SK-N-SH (cell line): ENCODE results near the gene TBC1D1. TPM values are rescaled to one million over a fixed set of nuclear protein-coding genes. Genes with fewer than 3 reads are reported as not detected.

Source experiments
- CTCF ChIA-PET: fragments of 300-600, 350-600 bp; formaldehyde crosslinking; extraction: SDS; loops from one replicate; lab custom pipeline; 2021; lab: Yijun Ruan, JAX
- POLR2A ChIA-PET: fragments of 350-600 bp; sonication (Branson Sonifier 250); formaldehyde crosslinking; extraction: SDS; loops from one replicate; lab custom pipeline; 2020; ENCODE audit warnings: antibody characterized with exemption, inconsistent platforms; lab: Yijun Ruan, JAX
- DNase-seq: peaks from one replicate; pipeline ENCODE4 v3.0.0; 2012
- H2AFZ ChIP-seq: fragments of 200-600 bp; sonication (generic); 2 replicates; pipeline ENCODE4 v1.8.1; 2016; ENCODE audit warnings: antibody characterized with exemption, mild to moderate bottlenecking, low read depth
- H3F3A ChIP-seq: fragments of 200-600 bp; sonication (generic); replicated peaks from 2 replicates; pipeline ENCODE3; 2016; ENCODE audit warnings: antibody characterized with exemption, mild to moderate bottlenecking; ENCODE audit not compliant: insufficient read depth
- H3K27ac ChIP-seq, 2 experiments: fragments of 200-500 bp in 1 of 2; fragments of 200-600 bp in 1 of 2; sonication (Bioruptor generic) in 1 of 2; sonication (generic), shearing (Covaris generic) in 1 of 2; 2 replicates each; pipeline versions ENCODE4 v1.5.1 to v1.6.1; 2014 to 2016; ENCODE audit warnings: low read depth in 2 of 2, inconsistent platforms in 1 of 2, low read length in 1 of 2, mild to moderate bottlenecking in 1 of 2, mixed read lengths in 1 of 2
- H3K27me3 ChIP-seq: fragments of 200-600 bp; sonication (generic), shearing (Covaris generic); 2 replicates; pipeline ENCODE4 v1.6.1; 2016; ENCODE audit warnings: mixed run types; ENCODE audit not compliant: insufficient read depth
- H3K36me3 ChIP-seq, 2 experiments: fragments of 200-500 bp in 1 of 2; fragments of 200-600 bp in 1 of 2; sonication (Bioruptor generic) in 1 of 2; sonication (generic) in 1 of 2; replicated peaks in 1 of 2; 2 replicates each; pipeline versions ENCODE3 to v1.5.1; 2014 to 2016; ENCODE audit warnings: low read length in 1 of 2, mild to moderate bottlenecking in 1 of 2; ENCODE audit not compliant: insufficient read depth in 2 of 2, control insufficient read depth in 1 of 2
- H3K4me1 ChIP-seq, 2 experiments: fragments of 200-500 bp in 1 of 2; fragments of 200-600 bp in 1 of 2; sonication (Bioruptor generic) in 1 of 2; sonication (generic), shearing (Covaris generic) in 1 of 2; 2 replicates each; pipeline versions ENCODE4 v1.5.1 to v1.6.1; 2014 to 2016; ENCODE audit warnings: low read depth in 1 of 2, low read length in 1 of 2, mixed run types in 1 of 2; ENCODE audit not compliant: insufficient read depth in 2 of 2, control insufficient read depth in 1 of 2
- H3K4me2 ChIP-seq: fragments of 200-600 bp; sonication (generic), shearing (Covaris generic); 2 replicates; pipeline ENCODE4 v1.6.1; 2017; ENCODE audit warnings: mixed run types
- H3K4me3 ChIP-seq, 2 experiments: fragments of 200-500 bp in 1 of 2; fragments of 200-600 bp in 1 of 2; sonication (Bioruptor generic) in 1 of 2; sonication (generic), shearing (Covaris generic) in 1 of 2; 2 replicates each; pipeline versions ENCODE4 v1.5.1 to v1.8.1; 2014 to 2016; ENCODE audit warnings: low read depth in 2 of 2, inconsistent platforms in 1 of 2, low read length in 1 of 2, mild to moderate bottlenecking in 1 of 2, mixed read lengths in 1 of 2, moderate library complexity in 1 of 2
- H3K79me2 ChIP-seq: fragments of 200-600 bp; sonication (generic); 2 replicates; pipeline ENCODE4 v1.8.1; 2017; ENCODE audit warnings: mild to moderate bottlenecking; ENCODE audit not compliant: insufficient read depth
- H3K9ac ChIP-seq: fragments of 200-600 bp; sonication (generic); 2 replicates; pipeline ENCODE4 v1.6.1; 2017; ENCODE audit warnings: mixed run types
- H3K9me2 ChIP-seq: fragments of 200-600 bp; sonication (generic); 2 replicates; pipeline ENCODE4 v1.6.1; 2017; ENCODE audit warnings: mixed run types
- H3K9me3 ChIP-seq: fragments of 200-600 bp; sonication (generic); 2 replicates; pipeline ENCODE4 v1.6.1; 2017; ENCODE audit warnings: mixed run types, mild to moderate bottlenecking, moderate library complexity
- H4K20me1 ChIP-seq: fragments of 200-600 bp; sonication (generic); 2 replicates; pipeline ENCODE4 v1.6.1; 2017; ENCODE audit warnings: mild to moderate bottlenecking, mixed run types; ENCODE audit not compliant: insufficient read depth
- CTCF ChIP-seq: fragments of 200-600 bp; sonication (generic); IDR thresholded peaks from 2 replicates; pipeline ENCODE4 v1.6.1; 2017; ENCODE audit warnings: antibody characterized with exemption, mild to moderate bottlenecking, moderate library complexity
- FOXJ3 ChIP-seq: sonication (generic); formaldehyde crosslinking; IDR thresholded peaks from 2 replicates; pipeline ENCODE4 v1.5.1; 2020; ENCODE audit warnings: mild to moderate bottlenecking, missing genetic modification reagents
- GATA2 ChIP-seq: sonication (generic); formaldehyde crosslinking; IDR thresholded peaks from 2 replicates; pipeline ENCODE4 v1.5.0; 2020; ENCODE audit warnings: mild to moderate bottlenecking, missing genetic modification reagents
- MXI1 ChIP-seq: IDR thresholded peaks from 2 replicates; pipeline ENCODE4 v1.6.1; 2012; ENCODE audit warnings: mild to moderate bottlenecking, low read depth, low read length, improper control_type of control experiment
- POLR2AphosphoS5 ChIP-seq: IDR thresholded peaks from 2 replicates; pipeline ENCODE4 v1.6.1; 2012; ENCODE audit warnings: low read depth, low read length
- RAD21 ChIP-seq: IDR thresholded peaks from 2 replicates; pipeline ENCODE4 v1.6.1; 2012; ENCODE audit warnings: mild to moderate bottlenecking, low read length
- REST ChIP-seq: IDR thresholded peaks from 2 replicates; pipeline ENCODE4 v1.6.1; 2012; ENCODE audit warnings: mild to moderate bottlenecking, low read depth, low read length, moderate library complexity
- RFX5 ChIP-seq: IDR thresholded peaks from 2 replicates; pipeline ENCODE4 v1.6.1; 2012; ENCODE audit warnings: mild to moderate bottlenecking, improper control_type of control experiment, low read length
- RXRA ChIP-seq: IDR thresholded peaks from 2 replicates; pipeline ENCODE4 v1.4.0; 2012; ENCODE audit warnings: low read depth, mild to moderate bottlenecking, borderline replicate concordance
- SMC3 ChIP-seq: IDR thresholded peaks from 2 replicates; pipeline ENCODE4 v1.6.1; 2012; ENCODE audit warnings: low read depth, low read length, improper control_type of control experiment
- TAF1 ChIP-seq: IDR thresholded peaks from 2 replicates; pipeline ENCODE4 v1.6.1; 2012; ENCODE audit warnings: low read depth, mild to moderate bottlenecking, low read length, moderate library complexity, borderline replicate concordance
- TCF12 ChIP-seq: IDR thresholded peaks from 2 replicates; pipeline ENCODE4 v1.4.0; 2012
- USF1 ChIP-seq: IDR thresholded peaks from 2 replicates; pipeline ENCODE4 v1.4.0; 2012; ENCODE audit warnings: low read depth, borderline replicate concordance
- YY1 ChIP-seq: IDR thresholded peaks from 2 replicates; pipeline ENCODE4 v1.4.0; 2012; ENCODE audit warnings: low read depth, mild to moderate bottlenecking
- WGBS: methylation state at CpG from one replicate; pipeline ENCODE4 v1.1.6; 2017; ENCODE audit warnings: low lambda C conversion rate; 5-methylcytosine and 5-hydroxymethylcytosine counted together
- polyA plus RNA-seq, 3 experiments: library from polyadenylated mRNA; depleted of rRNA; stranded (reverse); fragments of >200 nt; gene quantifications; 2 replicates each; pipeline ENCODE4 v1.2.3, GENCODE V29; 2012

The TBC1D1 gene
- polyA plus RNA-seq, 1 of the 3 experiments (the other 2 are of a cell fraction): 29.8 TPM

- H3K4me1 ChIP-seq: peaks cover 5 to 10% of the 10 kb centered on the region in 2 experiments; a peak in 3 of 4 replicates
- POLR2A ChIA-PET: no interaction called here
- no peaks in the 10 kb centered on the region for H3K79me2 ChIP-seq
- CTCF ChIA-PET: interaction anchor here (1.7 kb wide), 1 partner anchor 645 kb away, joined by 4 read pairs; no protein-coding TSS in a partner anchor
- 92% methylated on average over 9 of the region's 9 CpGs for WGBS
- no peak overlapping the region for H3K4me3 ChIP-seq
- H3K27me3 ChIP-seq: no peaks in the 10 kb centered on the region
- H2AFZ ChIP-seq: no peak overlapping the region
- H3K36me3 ChIP-seq: no peaks in the 10 kb centered on the region
- no peaks in the 10 kb centered on the region for H3K9me2 ChIP-seq
- TF ChIP-seq FOXJ3 (CRISPR knock-in tag): no peak
- no peak for TF ChIP-seq MXI1
- no peak for TF ChIP-seq REST
- no peak for TF ChIP-seq YY1
- no peak for TF ChIP-seq SMC3
- TF ChIP-seq RFX5: no peak
- no peak for TF ChIP-seq USF1
- no peak for TF ChIP-seq CTCF
- no peak for TF ChIP-seq GATA2 (CRISPR knock-in tag)
- no peak for TF ChIP-seq RXRA
- no peak for TF ChIP-seq TAF1
- no peak for TF ChIP-seq TCF12
- TF ChIP-seq POLR2AphosphoS5: no peak
- no peak for TF ChIP-seq RAD21
- TF ChIP-seq, all 33 proteins: peak for 0
- Histone ChIP-seq H3K9ac (no peak overlapping the region), H3K4me2 (no peak overlapping the region), H3K27ac (no peak overlapping the region), H3F3A (no peaks in the 10 kb centered on the region), H3K9me3 (no peaks in the 10 kb centered on the region), H4K20me1 (no peaks in the 10 kb centered on the region)
- DNase-seq: no peak
Measured at GRCh38 chr4:38086151-38086848, 195.4 kb downstream of the TBC1D1 start.
